Heart left ventricle (tissue), 16 donors: ENCODE results near the gene GLYAT. TPM values are rescaled to one million over a fixed set of nuclear protein-coding genes. Genes with fewer than 3 reads are reported as not detected.
"Not testable (repeated sequence)": the region's sequence is repeated elsewhere in the genome, so short reads cannot be mapped to it uniquely, and the experiment has no call there.

ENCODE experiments used
- ATAC-seq, 4 donors: fragments of 200-7000 bp; cut with Tn5 transposase; one replicate each; pipeline ENCODE4 v1.9.1; 2020 to 2022; ENCODE audit warnings: moderate library complexity in 4 of 4, mild to moderate bottlenecking in 3 of 4, moderate number of reproducible peaks in 1 of 4
- DNase-seq, 5 donors: peaks; one replicate each; pipeline ENCODE4 v3.0.0-alpha.2; 2020
- H3K27ac ChIP-seq, 12 donors: fragments of 200-600 bp; sonication (generic) in 4 of 12; one replicate each; pipeline versions ENCODE4 v1.5.0 to v1.8.0; 2016 to 2022; ENCODE audit warnings: mild to moderate bottlenecking in 2 of 12
- H3K27me3 ChIP-seq, 9 donors: fragments of 200-600 bp; sonication (generic) in 2 of 9; one replicate each; pipeline versions ENCODE4 v1.5.1 to v1.8.0; 2016 to 2022; ENCODE audit warnings: mild to moderate bottlenecking in 3 of 9
- H3K36me3 ChIP-seq, 9 donors: fragments of 200-600 bp; sonication (generic) in 2 of 9; one replicate each; pipeline versions ENCODE4 v1.5.0 to v1.8.0; 2018 to 2022; ENCODE audit warnings: mild to moderate bottlenecking in 2 of 9
- H3K4me1 ChIP-seq, 12 donors: fragments of 200-600 bp; sonication (generic) in 4 of 12; one replicate each; pipeline versions ENCODE4 v1.5.0 to v1.8.0; 2016 to 2022; ENCODE audit warnings: mild to moderate bottlenecking in 3 of 12
- H3K4me3 ChIP-seq, 12 donors: fragments of 200-600 bp; sonication (generic) in 4 of 12; one replicate each; pipeline versions ENCODE4 v1.5.0 to v1.8.0; 2017 to 2022; ENCODE audit warnings: mild to moderate bottlenecking in 9 of 12, moderate library complexity in 4 of 12
- H3K9me3 ChIP-seq, 12 donors: fragments of 200-600 bp; sonication (generic) in 4 of 12; one replicate each; pipeline versions ENCODE4 v1.5.0 to v1.8.0; 2016 to 2022; ENCODE audit warnings: mild to moderate bottlenecking in 1 of 12
- POLR2A ChIP-seq, 2 donors: fragments of 450-650 bp; IDR thresholded peaks; one replicate each; pipeline ENCODE4 v1.6.1; 2017; ENCODE audit warnings: antibody characterized with exemption in 2 of 2, mild to moderate bottlenecking in 2 of 2, moderate library complexity in 2 of 2
- WGBS, 4 donors: extraction: QIAGEN DNeasy Blood & Tissue Kit in 2 of 4; methylation state at CpG; one replicate each; pipeline versions ENCODE4 v1.1.5 to v1.1.7; 2013 to 2018; 5-methylcytosine and 5-hydroxymethylcytosine counted together
- intact Hi-C, 10 donors: fragments of 100-400 bp; cut with DNase I; formaldehyde crosslinking; loops; one replicate each; pipeline versions ENCODE4 v1.11.1 to v1.14.2; 2022
- polyA plus RNA-seq, 2 donors: library from polyadenylated mRNA; stranded (reverse); fragments of 200-250 nt; gene quantifications; one replicate each; pipeline ENCODE4 v1.2.3, GENCODE V29; 2013
- total RNA-seq, 9 donors: library from RNA; depleted of rRNA in 2 of 9; stranded (reverse); fragments of >200 nt in 2 of 9; fragmentation: NEBNext Ultra II Directional in 3 of 9; extraction: Animal tissue kit (Norgen Biotek cat#: 25700) in 3 of 9; gene quantifications; one replicate each; pipeline versions ENCODE4 v1.1.0 to v1.2.4, GENCODE V29; 2016 to 2023
- TF ChIP-seq, protein P1 (sequence below), 12 donors: fragments of 200-600 bp; sonication (generic) in 4 of 12; IDR thresholded peaks; one replicate each; pipeline versions ENCODE4 v1.5.0 to v1.8.0; 2018 to 2022; ENCODE audit warnings: antibody characterized with exemption in 12 of 12, mild to moderate bottlenecking in 5 of 12
- donor health status: ischemic (EF 13 %, LVEDD 7.1; RV severe dilation, severe dysfunction).
- donor health status: healthy with polysubstance abuse.
- donor health status: DM: no; HTN: yes; CAD: no.
- donor health status: DM: no; HTN: no; CAD: no.
- donor health status: ischemic (EF 25% LVEDD 6.9; RV normal size, moderate dysfunction).
- donor health status: ischemic (EF 25% LVEDD 5.7; RV mildly dilated, moderate dysfunction).
- donor health status: healthy.
- donor health status: DM: yes; HTN: yes; CAD: no.
- donor health status: ischemic (EF 35%, LVEDD 5.7; RV mildly dilated, moderate dysfunction).
- donor health status: nonischemic (EF 11% LVEDD 7.7; RV severe dilation, severe dysfunction).
- donor health status: DM: yes; HTN: yes; CAD: no.
- donor health status: PGD.
- donor health status: ischemic (EF 29% LVEDD 5.4; RV normal size, mild dysfunction).
- donor health status: nonischemic (EF 23%, LVEDD 6.1; RV moderate dilation, normal function).

GLYAT gene
- total and polyA plus RNA-seq, 11 donors, result 0.15 to 2.7 (median 0.27) TPM; not detected in 7

DNA sequence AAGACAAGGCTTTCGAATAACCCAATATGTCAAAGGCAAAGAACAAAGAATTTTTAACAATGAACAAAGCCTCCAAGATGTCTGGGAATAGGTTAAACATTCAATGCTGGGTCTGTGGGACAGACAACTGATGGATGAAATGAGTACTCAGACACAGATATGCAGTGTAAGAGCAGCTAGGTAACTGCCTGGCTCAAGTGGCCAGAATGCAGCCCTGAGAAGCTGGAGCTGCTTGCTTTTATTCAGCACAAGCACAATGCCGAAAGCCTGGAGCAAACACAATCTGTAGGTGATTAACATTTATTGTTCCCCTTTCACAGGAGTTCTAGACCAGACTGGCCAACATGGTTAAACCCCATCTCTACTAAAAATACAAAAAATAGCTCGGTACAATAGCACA lies 24.0 kb downstream of the GLYAT start:
- WGBS, 4 donors, result 66 to 70% (median 68%) methylated on average over 3 of the region's 3 CpGs
- intact Hi-C loops, result no loop called here
- Histone ChIP-seq H3K27me3 (no peaks in the 10 kb centered on the region), H3K9me3 (peaks cover 0 to 24% (median 0%) of the 10 kb centered on the region in 12 donors), H3K27ac (no peak overlapping the region), H3K36me3 (no peaks in the 10 kb centered on the region), H3K4me3 (no peak overlapping the region), H3K4me1 (no peaks in the 10 kb centered on the region)
- TF ChIP-seq POLR2A (IDR thresholded peaks at IDR 0.05), result no peak
- TF ChIP-seq, protein P1, sequence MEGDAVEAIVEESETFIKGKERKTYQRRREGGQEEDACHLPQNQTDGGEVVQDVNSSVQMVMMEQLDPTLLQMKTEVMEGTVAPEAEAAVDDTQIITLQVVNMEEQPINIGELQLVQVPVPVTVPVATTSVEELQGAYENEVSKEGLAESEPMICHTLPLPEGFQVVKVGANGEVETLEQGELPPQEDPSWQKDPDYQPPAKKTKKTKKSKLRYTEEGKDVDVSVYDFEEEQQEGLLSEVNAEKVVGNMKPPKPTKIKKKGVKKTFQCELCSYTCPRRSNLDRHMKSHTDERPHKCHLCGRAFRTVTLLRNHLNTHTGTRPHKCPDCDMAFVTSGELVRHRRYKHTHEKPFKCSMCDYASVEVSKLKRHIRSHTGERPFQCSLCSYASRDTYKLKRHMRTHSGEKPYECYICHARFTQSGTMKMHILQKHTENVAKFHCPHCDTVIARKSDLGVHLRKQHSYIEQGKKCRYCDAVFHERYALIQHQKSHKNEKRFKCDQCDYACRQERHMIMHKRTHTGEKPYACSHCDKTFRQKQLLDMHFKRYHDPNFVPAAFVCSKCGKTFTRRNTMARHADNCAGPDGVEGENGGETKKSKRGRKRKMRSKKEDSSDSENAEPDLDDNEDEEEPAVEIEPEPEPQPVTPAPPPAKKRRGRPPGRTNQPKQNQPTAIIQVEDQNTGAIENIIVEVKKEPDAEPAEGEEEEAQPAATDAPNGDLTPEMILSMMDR (IDR thresholded peaks at IDR 0.05), result no peak
- DNase-seq (no peak), ATAC-seq (no peak)

DNA sequence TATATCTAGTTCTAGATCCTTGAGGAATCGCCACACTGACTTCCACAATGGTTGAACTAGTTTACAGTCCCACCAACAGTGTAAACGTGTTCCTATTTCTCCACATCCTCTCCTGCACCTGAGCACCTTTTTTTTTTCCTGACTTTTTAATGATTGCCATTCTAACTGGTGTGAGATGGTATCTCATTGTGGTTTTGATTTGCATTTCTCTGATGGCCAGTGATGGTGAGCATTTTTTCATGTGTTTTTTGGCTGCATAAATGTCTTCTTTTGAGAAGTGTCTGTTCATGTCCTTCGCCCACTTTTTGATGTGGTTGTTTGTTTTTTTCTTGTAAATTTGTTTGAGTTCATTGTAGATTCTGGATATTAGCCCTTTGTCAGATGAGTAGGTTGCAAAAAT lies 34.9 kb downstream of the GLYAT start:
- ATAC-seq, H3K27ac ChIP-seq, H3K36me3 ChIP-seq, H3K9me3 ChIP-seq, H3K4me3 ChIP-seq, H3K4me1 ChIP-seq, H3K27me3 ChIP-seq, DNase-seq, intact Hi-C loops: not testable (repeated sequence)
- WGBS, 4 donors, result 38 to 69% (median 62%) methylated on average over 2 of the region's 3 CpGs

DNA sequence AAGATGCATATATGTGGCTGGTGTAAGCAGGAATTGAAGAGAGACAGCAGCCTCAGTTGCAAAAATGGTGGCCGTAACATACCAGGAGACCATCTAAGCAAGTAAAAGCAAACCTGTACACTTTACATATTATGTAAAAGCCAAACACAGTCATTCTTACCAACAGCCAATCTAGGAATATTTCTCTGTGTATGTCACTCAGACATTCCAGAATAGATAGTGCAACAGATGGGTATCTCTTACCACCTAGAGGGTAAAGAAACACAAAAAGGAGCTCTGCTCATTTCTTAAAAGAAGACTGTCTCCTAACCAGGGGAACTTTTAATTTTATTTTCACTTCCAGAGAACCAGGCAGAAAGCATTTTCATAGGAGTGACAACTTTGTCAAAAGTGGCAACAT lies 38.7 kb downstream of the GLYAT start:
- ATAC-seq, result no peak
- WGBS, 4 donors, result 89 to 98% (median 94%) methylated on average over 1 of the region's 1 CpG
- H3K4me1 ChIP-seq, result no peaks in the 10 kb centered on the region
- TF ChIP-seq, protein P1 (IDR thresholded peaks at IDR 0.05), result no peak
- no peak for TF ChIP-seq POLR2A (IDR thresholded peaks at IDR 0.05)
- H3K4me3 ChIP-seq, result no peak overlapping the region
- no peak for DNase-seq
- H3K36me3 ChIP-seq, result no peaks in the 10 kb centered on the region
- H3K27ac ChIP-seq, result no peak overlapping the region
- intact Hi-C loops, result no loop called here
- H3K9me3 ChIP-seq, result no peaks in the 10 kb centered on the region
- no peaks in the 10 kb centered on the region for H3K27me3 ChIP-seq

DNA sequence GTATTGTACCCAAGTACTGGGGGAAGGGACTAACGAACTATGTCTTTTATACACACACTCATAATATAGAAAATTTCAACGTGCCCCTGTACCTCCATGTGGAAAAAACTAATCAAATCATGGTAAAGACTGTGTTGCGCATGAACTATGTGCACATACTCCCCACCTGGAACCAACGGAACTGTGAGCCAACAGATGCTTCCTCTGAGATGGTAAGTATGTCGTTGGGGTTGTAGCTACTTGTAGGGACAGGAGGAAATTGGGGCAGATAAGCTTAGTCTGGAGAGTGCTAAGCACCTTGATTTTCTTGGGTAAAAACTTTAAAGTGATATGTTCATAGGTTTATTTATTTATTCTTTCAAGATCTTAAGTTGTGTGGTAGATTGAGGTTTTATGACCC lies 40.1 kb downstream of the GLYAT start:
- ATAC-seq (no peak), DNase-seq (no peak)
- intact Hi-C loops, result no loop called here
- Histone ChIP-seq H3K27me3 (no peaks in the 10 kb centered on the region), H3K27ac (no peak overlapping the region), H3K36me3 (no peaks in the 10 kb centered on the region), H3K4me1 (no peaks in the 10 kb centered on the region), H3K9me3 (no peaks in the 10 kb centered on the region), H3K4me3 (no peak overlapping the region)
- 60 to 79% (median 65%) methylated on average over 5 of the region's 5 CpGs for WGBS, 4 donors
- no peak for TF ChIP-seq POLR2A (IDR thresholded peaks at IDR 0.05)
- TF ChIP-seq, protein P1 (IDR thresholded peaks at IDR 0.05), result no peak

DNA sequence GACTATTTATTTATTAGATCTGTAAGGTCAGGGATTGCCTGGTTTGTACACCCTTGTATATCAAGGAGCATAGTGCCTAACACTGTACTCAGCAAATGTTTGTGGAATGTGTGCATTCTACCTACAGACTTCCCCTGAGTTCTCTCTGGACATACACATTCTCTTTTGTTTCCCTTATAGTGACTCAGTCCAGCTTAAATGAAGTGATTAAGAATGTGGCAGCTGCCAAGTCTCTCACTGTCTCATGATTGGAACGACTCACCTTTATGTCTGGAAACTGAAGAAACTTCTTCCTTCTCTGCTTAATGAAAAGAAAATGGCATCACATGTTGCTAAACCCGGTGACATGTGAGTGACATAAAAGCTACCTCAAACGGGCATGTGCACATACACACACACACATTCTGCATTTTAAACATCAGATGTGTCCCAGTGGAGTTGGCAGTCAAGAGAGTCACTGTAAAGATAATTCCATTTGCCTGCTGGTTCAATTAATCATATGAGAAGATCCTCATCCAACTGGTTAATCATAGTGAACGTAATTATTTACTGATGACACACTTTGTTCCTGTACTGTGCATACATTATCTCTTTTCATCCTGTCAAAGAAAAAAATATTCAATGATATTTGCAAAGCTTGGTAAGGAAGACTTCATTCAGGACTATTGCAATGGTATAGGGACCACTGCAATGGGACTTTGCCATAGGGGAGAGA lies 42.8 kb downstream of the GLYAT start:
- Histone ChIP-seq H3K9me3 (peaks cover 0 to 4% (median 0%) of the 10 kb centered on the region in 12 donors), H3K4me3 (no peak overlapping the region), H3K27ac (no peak overlapping the region), H3K27me3 (no peaks in the 10 kb centered on the region), H3K4me1 (no peaks in the 10 kb centered on the region), H3K36me3 (no peaks in the 10 kb centered on the region)
- TF ChIP-seq, protein P1 (IDR thresholded peaks at IDR 0.05), result no peak
- no peak for TF ChIP-seq POLR2A (IDR thresholded peaks at IDR 0.05)
- intact Hi-C loops, result no loop called here
- ATAC-seq (no peak), DNase-seq (no peak)
- 50 to 68% (median 66%) methylated on average over 4 of the region's 4 CpGs for WGBS, 4 donors
